Measurements from ENCODE around the gene MAU2. TPM values are rescaled to one million over a fixed set of nuclear protein-coding genes. Genes with fewer than 3 reads are reported as not detected.
A peak's percentile ranks its signal among the peaks of the same experiment; 100 is the strongest.

Gene MAU2
- total RNA-seq, 1 donor from 2014 or later: 45.4 TPM

- H3K4me1 Mint-ChIP-seq (ENCODE audit: low read depth): no peaks in the 10 kb centered on the region
- no peak for DNase-seq (ENCODE audit: low spot score)
- H3K36me3 Mint-ChIP-seq (ENCODE audit: low read depth): peaks cover 17% of the 10 kb centered on the region
- no peaks in the 10 kb centered on the region for H3K9me3 Mint-ChIP-seq (ENCODE audit: low read depth)
- H3K27me3 Mint-ChIP-seq (ENCODE audit: low read depth): no peaks in the 10 kb centered on the region
- no peak overlapping the region for H3K27ac Mint-ChIP-seq (ENCODE audit: unreplicated experiment)
- no peak overlapping the region for H3K4me3 Mint-ChIP-seq (ENCODE audit: unreplicated experiment)
- no peak for TF ChIP-seq CTCF (IDR thresholded peaks at IDR 0.05)
Measured at GRCh38 chr19:19338082-19338481, 17.5 kb downstream of the MAU2 start.

GRCh38 chr19:19341026-19341425, 20.4 kb downstream of the MAU2 start:
- peaks cover 26% of the 10 kb centered on the region for H3K36me3 Mint-ChIP-seq (ENCODE audit: low read depth)
- H3K9me3 Mint-ChIP-seq (ENCODE audit: low read depth): no peaks in the 10 kb centered on the region
- TF ChIP-seq CTCF (IDR thresholded peaks at IDR 0.05): no peak
- no peaks in the 10 kb centered on the region for H3K4me1 Mint-ChIP-seq (ENCODE audit: low read depth)
- no peak overlapping the region for H3K4me3 Mint-ChIP-seq (ENCODE audit: unreplicated experiment)
- DNase-seq (ENCODE audit: low spot score): no peak
- H3K27me3 Mint-ChIP-seq (ENCODE audit: low read depth): no peaks in the 10 kb centered on the region
- no peak overlapping the region for H3K27ac Mint-ChIP-seq (ENCODE audit: unreplicated experiment)

- Mint-ChIP-seq H3K9me3 (ENCODE audit: low read depth) (no peaks in the 10 kb centered on the region), H3K4me3 (ENCODE audit: unreplicated experiment) (no peak overlapping the region), H3K27me3 (ENCODE audit: low read depth) (no peaks in the 10 kb centered on the region), H3K27ac (ENCODE audit: unreplicated experiment) (peak overlapping the region; percentile 8), H3K4me1 (ENCODE audit: low read depth) (no peaks in the 10 kb centered on the region), H3K36me3 (ENCODE audit: low read depth) (peaks cover 32% of the 10 kb centered on the region)
- no peak for DNase-seq (ENCODE audit: low spot score)
- peak; percentile 93 for TF ChIP-seq CTCF (IDR thresholded peaks at IDR 0.05)
Measured at GRCh38 chr19:19342086-19343015, 21.7 kb downstream of the MAU2 start.

- Mint-ChIP-seq H3K4me1 (ENCODE audit: low read depth) (no peaks in the 10 kb centered on the region), H3K9me3 (ENCODE audit: low read depth) (no peaks in the 10 kb centered on the region), H3K27me3 (ENCODE audit: low read depth) (no peaks in the 10 kb centered on the region), H3K27ac (ENCODE audit: unreplicated experiment) (peak overlapping the region; percentile 8), H3K4me3 (ENCODE audit: unreplicated experiment) (no peak overlapping the region), H3K36me3 (ENCODE audit: low read depth) (peaks cover 31% of the 10 kb centered on the region)
- TF ChIP-seq CTCF (IDR thresholded peaks at IDR 0.05): peak; percentile 64
- DNase-seq (ENCODE audit: low spot score): no peak
Measured at GRCh38 chr19:19343016-19343362, 22.4 kb downstream of the MAU2 start.

GRCh38 chr19:19343762-19344161, 23.1 kb downstream of the MAU2 start:
- DNase-seq (ENCODE audit: low spot score): no peak
- Mint-ChIP-seq H3K4me3 (ENCODE audit: unreplicated experiment) (no peak overlapping the region), H3K27ac (ENCODE audit: unreplicated experiment) (no peak overlapping the region), H3K9me3 (ENCODE audit: low read depth) (no peaks in the 10 kb centered on the region), H3K4me1 (ENCODE audit: low read depth) (no peaks in the 10 kb centered on the region), H3K27me3 (ENCODE audit: low read depth) (no peaks in the 10 kb centered on the region), H3K36me3 (ENCODE audit: low read depth) (peaks cover 26% of the 10 kb centered on the region)
- TF ChIP-seq CTCF (IDR thresholded peaks at IDR 0.05): no peak
